GM18502 (cell line): Measurements from ENCODE around the gene FPGS.
"Not testable (repeated sequence)": the region's sequence is repeated elsewhere in the genome, so short reads cannot be mapped to it uniquely, and the experiment has no call there.

Experiments used
- ATAC-seq: cut with Tn5 transposase; IDR thresholded peaks from one replicate; pipeline ENCODE4 v1.9.1; 2021; ENCODE audit warnings: mild to moderate bottlenecking; ENCODE audit not compliant: unreplicated experiment, poor library complexity

FPGS gene

GRCh38 chr9:127802576-127803443 lies at the start of gene FPGS:
TSS of gene FPGS (plus strand) at chr9:127802882. CDS start at chr9:127802925, 43 bp downstream.
- peak; percentile 75 for ATAC-seq

DNA sequence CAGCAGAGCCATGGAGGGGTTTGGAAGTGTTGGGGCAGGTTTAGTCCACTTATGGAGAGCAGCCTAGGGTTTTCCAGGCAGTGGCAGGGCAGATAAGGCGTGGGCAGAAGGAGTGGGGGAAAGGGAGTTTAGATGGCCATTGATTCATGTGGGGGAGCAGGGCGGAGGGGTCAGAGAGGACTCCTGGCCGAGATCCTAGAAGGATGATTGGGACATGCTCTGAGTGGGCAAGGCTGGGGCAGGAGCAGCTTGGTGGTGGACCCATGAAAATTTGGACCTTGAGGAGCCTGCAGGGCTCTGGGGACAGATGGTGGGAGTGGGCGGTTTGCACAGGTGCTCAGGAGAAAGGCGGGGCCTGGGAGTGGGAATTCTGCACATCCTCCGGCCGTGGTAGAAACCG lies 49.5 kb upstream of the FPGS start:
- ATAC-seq = no peak

DNA sequence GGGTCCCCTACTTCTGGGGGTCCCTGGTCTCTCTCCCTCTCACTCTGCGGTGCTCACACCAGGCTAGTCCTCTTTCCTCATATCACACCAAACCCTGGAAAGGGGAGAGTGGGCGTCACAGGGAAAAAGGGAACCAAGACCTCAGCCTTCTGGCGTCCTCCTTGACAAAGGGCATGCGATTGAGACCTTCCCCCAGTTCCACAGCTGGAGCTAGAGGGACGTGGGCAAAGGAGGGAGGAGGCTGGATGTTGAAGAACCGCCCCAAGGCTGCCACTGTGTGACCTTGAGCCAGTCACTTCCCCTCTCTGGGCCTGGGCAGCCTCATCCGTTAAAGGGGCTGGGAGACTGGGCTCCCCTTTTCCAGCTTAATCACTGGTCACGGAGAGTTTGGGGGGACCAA lies 49.1 kb upstream of the FPGS start:
- no peak for ATAC-seq

DNA sequence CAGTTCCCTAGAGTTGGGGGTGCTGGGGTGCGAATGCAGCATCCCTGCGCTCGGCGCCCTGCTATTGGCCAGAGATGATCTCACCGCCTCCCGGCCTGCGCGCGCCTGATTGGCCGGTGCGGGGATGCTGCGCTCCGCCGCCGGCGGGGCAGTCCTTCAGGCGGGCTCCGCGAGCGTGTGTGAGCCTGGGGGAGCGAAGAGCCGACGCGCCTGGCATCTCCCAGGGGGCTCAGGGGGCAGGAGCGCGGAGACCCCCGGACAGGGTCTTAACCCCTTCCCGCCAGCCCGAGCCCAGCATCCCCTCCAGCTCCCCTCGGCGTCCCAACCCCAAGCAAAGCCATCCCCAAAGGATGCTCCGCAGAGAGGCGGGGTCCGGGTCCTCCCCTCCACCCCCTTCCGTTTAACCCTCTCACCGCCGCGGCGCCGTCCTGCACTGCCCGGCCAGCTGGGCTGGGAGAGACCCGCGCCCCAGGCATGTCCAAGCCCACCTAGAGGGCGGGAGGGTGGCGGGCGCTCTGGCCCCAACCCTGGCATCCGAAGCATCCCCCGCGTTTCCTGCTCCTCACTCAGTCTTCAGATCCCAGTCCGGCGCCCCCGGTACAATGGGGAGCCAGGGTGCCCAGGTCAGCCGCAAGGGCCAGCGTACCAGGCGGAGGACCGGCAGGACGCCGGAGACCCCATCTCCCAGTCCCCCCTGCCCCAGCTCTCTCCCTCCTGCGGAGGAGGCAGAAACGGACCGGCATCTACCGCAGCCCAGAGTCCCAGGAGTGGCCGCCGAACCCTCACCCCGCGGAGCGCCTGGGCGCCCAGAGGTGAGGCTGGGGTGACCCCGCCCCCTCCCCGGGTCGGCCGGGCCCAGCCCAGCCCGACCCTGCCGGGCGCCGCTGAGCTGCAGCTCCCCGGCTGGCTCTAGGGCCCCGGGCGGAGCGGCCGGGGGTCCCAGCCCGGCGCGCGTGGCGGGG lies 48.3 kb upstream of the FPGS start:
- no peak for ATAC-seq

DNA sequence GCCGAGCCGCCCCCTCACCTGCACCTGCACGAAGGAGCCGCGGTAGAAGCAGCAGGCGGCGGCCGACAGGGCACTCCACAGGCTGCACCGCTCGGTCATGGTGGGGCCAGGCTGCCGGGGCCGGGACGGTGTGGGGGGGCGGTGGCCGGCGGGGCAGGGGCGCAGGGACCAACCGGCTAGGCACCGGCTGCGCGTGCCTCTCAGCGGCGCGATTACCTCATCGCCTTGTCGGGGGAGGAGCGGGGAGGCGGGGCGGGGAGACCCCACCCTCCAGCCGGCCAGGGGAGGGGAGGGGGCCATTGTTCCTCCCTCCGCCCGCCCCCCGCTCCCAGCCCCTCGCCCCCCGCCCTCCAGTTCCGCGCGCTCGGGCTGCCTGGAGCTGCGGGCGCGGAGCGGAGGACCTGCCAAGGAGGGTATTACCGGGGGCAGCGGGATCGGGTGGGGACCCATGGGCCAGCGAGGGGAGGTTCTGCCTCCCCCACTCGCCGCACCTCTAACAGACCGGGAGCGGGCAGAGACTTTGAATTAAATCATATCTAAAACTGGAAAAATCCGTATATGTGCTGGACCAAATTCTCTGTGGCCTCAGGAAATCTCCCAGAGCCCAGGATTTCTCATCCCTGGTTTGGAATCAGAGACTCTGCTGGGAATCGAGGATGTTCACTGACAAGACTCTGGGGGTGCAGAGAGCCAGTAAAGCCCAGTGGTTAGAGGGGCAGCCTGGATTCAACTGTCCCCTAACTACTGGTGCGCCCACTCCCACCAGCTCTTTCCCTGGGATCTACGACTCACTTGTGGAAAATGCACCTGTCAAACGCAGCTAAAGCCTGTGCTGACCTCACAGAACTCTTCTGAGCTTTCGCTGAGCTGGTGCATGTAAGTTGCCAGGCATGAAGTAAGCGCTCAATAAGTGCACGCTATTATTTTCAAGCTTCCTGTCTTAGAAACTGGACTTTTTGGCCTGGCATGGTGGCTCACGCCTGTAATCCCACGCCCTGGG lies 47.3 kb upstream of the FPGS start:
- no peak for ATAC-seq

DNA sequence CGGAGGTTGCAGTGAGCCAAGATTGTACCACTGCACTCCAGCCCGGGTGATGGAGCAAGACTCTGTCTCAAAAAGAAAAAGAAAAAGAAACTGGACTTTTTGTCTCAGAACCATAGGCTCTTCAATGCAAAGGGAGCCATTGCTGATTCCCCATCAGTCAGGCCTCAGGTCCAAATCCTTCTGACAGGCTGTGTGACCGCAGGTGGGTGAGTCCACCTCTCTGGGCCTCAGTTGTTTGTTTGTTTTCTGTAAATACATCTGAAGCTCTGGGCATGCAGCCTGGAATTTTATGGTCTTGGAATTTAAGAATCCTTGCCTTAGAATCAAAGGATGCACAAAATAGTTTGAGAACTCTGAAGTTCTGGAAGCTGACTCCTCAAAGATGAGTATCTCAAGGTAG lies 46.4 kb upstream of the FPGS start:
- ATAC-seq = no peak

DNA sequence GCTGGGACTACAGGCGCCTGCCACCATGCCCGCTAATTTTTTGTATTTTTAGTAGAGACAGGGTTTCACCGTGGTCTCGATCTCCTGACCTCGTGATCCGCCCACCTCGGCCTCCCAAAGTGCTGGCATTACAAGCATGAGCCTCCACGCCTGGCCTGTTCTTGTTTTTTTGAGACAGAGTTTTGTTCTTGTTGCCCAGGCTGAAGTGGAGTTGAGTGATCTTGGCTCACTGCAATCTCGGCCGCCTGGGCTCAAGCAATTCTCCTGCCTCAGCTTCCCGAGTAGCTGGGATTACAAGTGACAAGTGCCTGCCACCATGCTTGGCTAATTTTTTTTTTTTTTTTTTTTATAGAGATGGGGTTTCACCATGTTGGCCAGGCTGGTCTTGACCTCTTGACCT lies 45.9 kb upstream of the FPGS start:
- ATAC-seq = not testable (repeated sequence)

- ATAC-seq = no peak
Observed at GRCh38 chr9:127758843-127759242, 43.8 kb upstream of the FPGS start.

- no peak for ATAC-seq
Observed at GRCh38 chr9:127761061-127761460, 41.6 kb upstream of the FPGS start.

DNA sequence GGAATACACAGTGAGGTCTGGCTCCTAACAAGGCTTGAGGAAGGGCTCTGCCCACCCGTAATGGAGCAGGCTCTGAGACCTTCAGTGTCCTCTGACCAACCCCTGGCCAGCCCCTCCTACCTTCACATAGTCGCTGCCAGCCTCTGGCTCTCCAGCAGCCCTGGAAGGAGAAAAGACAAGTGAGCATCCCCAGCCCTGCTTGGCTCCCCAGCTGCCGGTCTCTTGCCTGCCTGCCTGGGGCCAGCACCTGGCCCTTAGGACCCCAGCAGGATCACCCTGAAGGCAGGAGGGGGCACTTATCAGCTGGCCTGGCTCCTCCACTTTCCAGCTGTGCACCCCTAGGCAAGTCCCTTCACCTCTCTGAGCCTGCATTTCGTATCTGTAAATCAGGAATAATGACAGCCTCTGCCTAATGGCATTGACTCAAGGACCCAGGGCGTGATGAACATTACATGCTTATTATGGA lies 41.2 kb upstream of the FPGS start:
- ATAC-seq = no peak

GRCh38 chr9:127762111-127762676 lies 40.5 kb upstream of the FPGS start:
- no peak for ATAC-seq

DNA sequence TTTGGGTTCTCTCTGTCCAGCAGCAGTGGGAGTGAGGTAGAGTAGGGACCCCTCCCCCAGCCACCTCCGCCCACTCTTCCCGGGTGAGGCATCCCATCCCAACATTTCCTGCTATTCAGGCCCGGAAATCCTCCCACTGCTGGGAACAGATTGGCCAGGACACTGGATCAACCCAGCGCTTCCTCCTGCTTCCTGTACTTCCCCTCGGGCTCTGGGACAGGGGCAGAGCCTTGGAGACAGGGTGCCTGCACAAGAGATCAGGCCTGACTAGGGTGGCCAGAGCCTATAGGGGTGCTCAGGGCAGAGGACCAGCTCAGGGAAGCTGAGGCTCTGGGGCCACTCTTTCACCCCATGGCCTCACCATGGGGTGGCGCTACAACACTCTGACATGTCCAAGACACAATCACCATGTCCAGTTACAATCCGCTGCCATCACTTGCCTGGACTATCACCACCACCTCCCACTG lies 38.7 kb upstream of the FPGS start:
- ATAC-seq = no peak

- ATAC-seq = no peak
Observed at GRCh38 chr9:127765418-127765817, 37.3 kb upstream of the FPGS start.

- no peak for ATAC-seq
Observed at GRCh38 chr9:127767410-127767809, 35.3 kb upstream of the FPGS start.

DNA sequence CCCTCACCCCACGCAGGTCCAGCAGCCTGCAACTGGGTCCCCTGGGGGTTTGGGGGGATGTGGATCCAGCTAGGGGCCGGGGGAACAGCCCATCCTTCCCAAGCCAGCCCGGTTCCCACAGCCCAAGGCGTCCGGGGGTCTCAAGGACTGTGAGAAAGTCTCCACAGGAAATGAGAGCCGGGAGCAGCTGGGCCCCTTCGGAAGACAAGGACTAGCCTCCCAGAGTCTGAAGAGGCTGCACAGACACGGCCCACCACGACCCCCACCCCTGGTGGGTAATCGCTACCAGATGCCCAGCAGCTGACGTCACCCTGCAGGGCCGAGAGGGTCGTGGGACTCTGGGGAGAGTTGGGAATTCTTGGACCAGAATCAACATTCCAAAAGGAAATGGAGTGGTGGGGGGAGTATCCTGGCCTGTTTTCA lies 34.8 kb upstream of the FPGS start:
- no peak for ATAC-seq

GRCh38 chr9:127768698-127769097 lies 34.0 kb upstream of the FPGS start:
- no peak for ATAC-seq

GRCh38 chr9:127769101-127769500 lies 33.6 kb upstream of the FPGS start:
- ATAC-seq = no peak

DNA sequence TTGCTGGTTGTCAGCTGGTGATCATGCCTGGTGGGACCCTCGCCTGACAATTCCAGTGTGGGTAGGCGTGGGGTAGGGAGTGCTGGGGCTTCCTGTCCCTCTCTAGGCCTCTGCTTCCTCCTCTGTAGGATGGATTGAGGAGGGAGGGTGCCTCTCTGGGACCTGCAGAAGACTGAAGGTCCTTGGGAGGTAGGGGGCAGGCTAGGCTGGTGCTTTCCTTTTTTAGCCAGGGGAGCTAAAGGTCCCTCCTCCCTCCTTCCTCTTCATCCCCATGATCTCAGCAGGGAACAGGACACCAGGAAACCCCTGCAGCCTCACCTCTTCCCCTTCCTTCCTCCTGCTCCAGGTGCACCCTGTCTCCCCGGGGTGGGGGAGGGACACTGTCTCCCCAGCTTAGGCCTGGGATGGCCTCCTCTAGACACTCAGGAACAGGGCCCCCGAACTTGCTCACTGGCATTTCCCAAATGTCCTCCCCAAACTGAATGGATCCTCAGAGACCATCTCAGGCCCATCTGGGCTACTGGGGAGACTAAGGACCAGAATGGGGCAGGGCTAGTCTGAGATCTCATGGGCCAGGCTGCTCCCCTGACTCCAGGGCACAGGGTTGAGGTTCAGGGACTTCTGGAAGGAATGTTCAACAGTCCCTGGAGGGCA lies 32.6 kb upstream of the FPGS start:
- no peak for ATAC-seq

GRCh38 chr9:127770583-127770904 lies 32.1 kb upstream of the FPGS start:
- no peak for ATAC-seq
